SK-N-SH (cell line): ENCODE data around the gene PRKCA. TPM values are rescaled to one million over a fixed set of nuclear protein-coding genes. Genes with fewer than 3 reads are reported as not detected.
A peak's percentile ranks its signal among the peaks of the same experiment; 100 is the strongest.

Experiments
- CTCF ChIA-PET: fragments of 300-600, 350-600 bp; formaldehyde crosslinking; extraction: SDS; loops from one replicate; lab custom pipeline; 2021; lab: Yijun Ruan, JAX
- POLR2A ChIA-PET: fragments of 350-600 bp; sonication (Branson Sonifier 250); formaldehyde crosslinking; extraction: SDS; loops from one replicate; lab custom pipeline; 2020; ENCODE audit warnings: antibody characterized with exemption, inconsistent platforms; lab: Yijun Ruan, JAX
- DNase-seq: peaks from one replicate; pipeline ENCODE4 v3.0.0; 2012
- H2AFZ ChIP-seq: fragments of 200-600 bp; sonication (generic); 2 replicates; pipeline ENCODE4 v1.8.1; 2016; ENCODE audit warnings: antibody characterized with exemption, mild to moderate bottlenecking, low read depth
- H3F3A ChIP-seq: fragments of 200-600 bp; sonication (generic); replicated peaks from 2 replicates; pipeline ENCODE3; 2016; ENCODE audit warnings: antibody characterized with exemption, mild to moderate bottlenecking; ENCODE audit not compliant: insufficient read depth
- H3K27ac ChIP-seq, 2 experiments: fragments of 200-500 bp in 1 of 2; fragments of 200-600 bp in 1 of 2; sonication (Bioruptor generic) in 1 of 2; sonication (generic), shearing (Covaris generic) in 1 of 2; 2 replicates each; pipeline versions ENCODE4 v1.5.1 to v1.6.1; 2014 to 2016; ENCODE audit warnings: low read depth in 2 of 2, inconsistent platforms in 1 of 2, low read length in 1 of 2, mild to moderate bottlenecking in 1 of 2, mixed read lengths in 1 of 2
- H3K27me3 ChIP-seq: fragments of 200-600 bp; sonication (generic), shearing (Covaris generic); 2 replicates; pipeline ENCODE4 v1.6.1; 2016; ENCODE audit warnings: mixed run types; ENCODE audit not compliant: insufficient read depth
- H3K36me3 ChIP-seq, 2 experiments: fragments of 200-500 bp in 1 of 2; fragments of 200-600 bp in 1 of 2; sonication (Bioruptor generic) in 1 of 2; sonication (generic) in 1 of 2; replicated peaks in 1 of 2; 2 replicates each; pipeline versions ENCODE3 to v1.5.1; 2014 to 2016; ENCODE audit warnings: low read length in 1 of 2, mild to moderate bottlenecking in 1 of 2; ENCODE audit not compliant: insufficient read depth in 2 of 2, control insufficient read depth in 1 of 2
- H3K4me1 ChIP-seq, 2 experiments: fragments of 200-500 bp in 1 of 2; fragments of 200-600 bp in 1 of 2; sonication (Bioruptor generic) in 1 of 2; sonication (generic), shearing (Covaris generic) in 1 of 2; 2 replicates each; pipeline versions ENCODE4 v1.5.1 to v1.6.1; 2014 to 2016; ENCODE audit warnings: low read depth in 1 of 2, low read length in 1 of 2, mixed run types in 1 of 2; ENCODE audit not compliant: insufficient read depth in 2 of 2, control insufficient read depth in 1 of 2
- H3K4me2 ChIP-seq: fragments of 200-600 bp; sonication (generic), shearing (Covaris generic); 2 replicates; pipeline ENCODE4 v1.6.1; 2017; ENCODE audit warnings: mixed run types
- H3K4me3 ChIP-seq, 2 experiments: fragments of 200-500 bp in 1 of 2; fragments of 200-600 bp in 1 of 2; sonication (Bioruptor generic) in 1 of 2; sonication (generic), shearing (Covaris generic) in 1 of 2; 2 replicates each; pipeline versions ENCODE4 v1.5.1 to v1.8.1; 2014 to 2016; ENCODE audit warnings: low read depth in 2 of 2, inconsistent platforms in 1 of 2, low read length in 1 of 2, mild to moderate bottlenecking in 1 of 2, mixed read lengths in 1 of 2, moderate library complexity in 1 of 2
- H3K79me2 ChIP-seq: fragments of 200-600 bp; sonication (generic); 2 replicates; pipeline ENCODE4 v1.8.1; 2017; ENCODE audit warnings: mild to moderate bottlenecking; ENCODE audit not compliant: insufficient read depth
- H3K9ac ChIP-seq: fragments of 200-600 bp; sonication (generic); 2 replicates; pipeline ENCODE4 v1.6.1; 2017; ENCODE audit warnings: mixed run types
- H3K9me2 ChIP-seq: fragments of 200-600 bp; sonication (generic); 2 replicates; pipeline ENCODE4 v1.6.1; 2017; ENCODE audit warnings: mixed run types
- H3K9me3 ChIP-seq: fragments of 200-600 bp; sonication (generic); 2 replicates; pipeline ENCODE4 v1.6.1; 2017; ENCODE audit warnings: mixed run types, mild to moderate bottlenecking, moderate library complexity
- H4K20me1 ChIP-seq: fragments of 200-600 bp; sonication (generic); 2 replicates; pipeline ENCODE4 v1.6.1; 2017; ENCODE audit warnings: mild to moderate bottlenecking, mixed run types; ENCODE audit not compliant: insufficient read depth
- CHD2 ChIP-seq: fragments of 150-350 bp; IDR thresholded peaks from 2 replicates; pipeline ENCODE4 v1.6.1; 2018; ENCODE audit warnings: low read length; ENCODE audit not compliant: partially characterized antibody
- ELF1 ChIP-seq: IDR thresholded peaks from 2 replicates; pipeline ENCODE4 v1.4.0; 2012
- EP300 ChIP-seq, 2 experiments: IDR thresholded peaks; 2 replicates each; pipeline versions ENCODE4 v1.4.0 to v1.6.1; 2012; ENCODE audit warnings: borderline replicate concordance in 1 of 2, low read depth in 1 of 2, low read length in 1 of 2
- EZH2phosphoT487 ChIP-seq: fragments of 200-600 bp; sonication (generic); IDR thresholded peaks from 2 replicates; pipeline ENCODE4 v1.6.1; 2017; ENCODE audit warnings: low read depth, mixed run types, mild to moderate bottlenecking, antibody characterized with exemption, moderate library complexity, borderline replicate concordance
- FOXJ3 ChIP-seq: sonication (generic); formaldehyde crosslinking; IDR thresholded peaks from 2 replicates; pipeline ENCODE4 v1.5.1; 2020; ENCODE audit warnings: mild to moderate bottlenecking, missing genetic modification reagents
- FOXM1 ChIP-seq: IDR thresholded peaks from 2 replicates; pipeline ENCODE4 v1.4.0; 2012; ENCODE audit warnings: low read depth, mild to moderate bottlenecking
- GABPA ChIP-seq: IDR thresholded peaks from 2 replicates; pipeline ENCODE4 v1.4.0; 2012; ENCODE audit warnings: low read depth, mild to moderate bottlenecking
- GATA2 ChIP-seq: sonication (generic); formaldehyde crosslinking; IDR thresholded peaks from 2 replicates; pipeline ENCODE4 v1.5.0; 2020; ENCODE audit warnings: mild to moderate bottlenecking, missing genetic modification reagents
- MEF2A ChIP-seq: IDR thresholded peaks from 2 replicates; pipeline ENCODE4 v1.4.0; 2012; ENCODE audit warnings: low read depth, borderline replicate concordance
- NFIC ChIP-seq: IDR thresholded peaks from 2 replicates; pipeline ENCODE4 v1.4.0; 2012; ENCODE audit warnings: borderline replicate concordance
- NRF1 ChIP-seq: IDR thresholded peaks from 2 replicates; pipeline ENCODE4 v1.6.1; 2012; ENCODE audit warnings: low read depth, mild to moderate bottlenecking, low read length
- POLR2AphosphoS5 ChIP-seq: IDR thresholded peaks from 2 replicates; pipeline ENCODE4 v1.6.1; 2012; ENCODE audit warnings: low read depth, low read length
- RAD21 ChIP-seq: IDR thresholded peaks from 2 replicates; pipeline ENCODE4 v1.6.1; 2012; ENCODE audit warnings: mild to moderate bottlenecking, low read length
- RCOR1 ChIP-seq: fragments of 150-350 bp; IDR thresholded peaks from 2 replicates; pipeline ENCODE4 v1.6.1; 2017; ENCODE audit warnings: antibody characterized with exemption, low read length
- RFX5 ChIP-seq: IDR thresholded peaks from 2 replicates; pipeline ENCODE4 v1.6.1; 2012; ENCODE audit warnings: mild to moderate bottlenecking, improper control_type of control experiment, low read length
- SMC3 ChIP-seq: IDR thresholded peaks from 2 replicates; pipeline ENCODE4 v1.6.1; 2012; ENCODE audit warnings: low read depth, low read length, improper control_type of control experiment
- TAF1 ChIP-seq: IDR thresholded peaks from 2 replicates; pipeline ENCODE4 v1.6.1; 2012; ENCODE audit warnings: low read depth, mild to moderate bottlenecking, low read length, moderate library complexity, borderline replicate concordance
- TCF12 ChIP-seq: IDR thresholded peaks from 2 replicates; pipeline ENCODE4 v1.4.0; 2012
- TEAD4 ChIP-seq: IDR thresholded peaks from 2 replicates; pipeline ENCODE4 v1.4.0; 2012; ENCODE audit warnings: mild to moderate bottlenecking, borderline replicate concordance; ENCODE audit not compliant: insufficient read depth
- YY1 ChIP-seq: IDR thresholded peaks from 2 replicates; pipeline ENCODE4 v1.4.0; 2012; ENCODE audit warnings: low read depth, mild to moderate bottlenecking
- WGBS: methylation state at CpG from one replicate; pipeline ENCODE4 v1.1.6; 2017; ENCODE audit warnings: low lambda C conversion rate; 5-methylcytosine and 5-hydroxymethylcytosine counted together
- polyA plus RNA-seq, 3 experiments: library from polyadenylated mRNA; depleted of rRNA; stranded (reverse); fragments of >200 nt; gene quantifications; 2 replicates each; pipeline ENCODE4 v1.2.3, GENCODE V29; 2012
- TF ChIP-seq, protein P1 (sequence below): IDR thresholded peaks from 2 replicates; pipeline ENCODE4 v1.6.1; 2012; ENCODE audit warnings: mild to moderate bottlenecking, low read depth, low read length, moderate library complexity
- TF ChIP-seq, protein P2 (sequence below): IDR thresholded peaks from 2 replicates; pipeline ENCODE4 v1.4.0; 2012; ENCODE audit warnings: low read depth
- TF ChIP-seq, protein P3 (sequence below): IDR thresholded peaks from 2 replicates; pipeline ENCODE4 v1.4.0; 2012; ENCODE audit warnings: low read depth, borderline replicate concordance
- TF ChIP-seq, protein P4 (sequence below): fragments of 150-350 bp; IDR thresholded peaks from 2 replicates; pipeline ENCODE4 v1.6.1; 2017; ENCODE audit warnings: antibody characterized with exemption, low read length, low read depth, borderline replicate concordance

PRKCA gene
- polyA plus RNA-seq, 1 of the 3 experiments (the other 2 are of a cell fraction) = 108 TPM

DNA sequence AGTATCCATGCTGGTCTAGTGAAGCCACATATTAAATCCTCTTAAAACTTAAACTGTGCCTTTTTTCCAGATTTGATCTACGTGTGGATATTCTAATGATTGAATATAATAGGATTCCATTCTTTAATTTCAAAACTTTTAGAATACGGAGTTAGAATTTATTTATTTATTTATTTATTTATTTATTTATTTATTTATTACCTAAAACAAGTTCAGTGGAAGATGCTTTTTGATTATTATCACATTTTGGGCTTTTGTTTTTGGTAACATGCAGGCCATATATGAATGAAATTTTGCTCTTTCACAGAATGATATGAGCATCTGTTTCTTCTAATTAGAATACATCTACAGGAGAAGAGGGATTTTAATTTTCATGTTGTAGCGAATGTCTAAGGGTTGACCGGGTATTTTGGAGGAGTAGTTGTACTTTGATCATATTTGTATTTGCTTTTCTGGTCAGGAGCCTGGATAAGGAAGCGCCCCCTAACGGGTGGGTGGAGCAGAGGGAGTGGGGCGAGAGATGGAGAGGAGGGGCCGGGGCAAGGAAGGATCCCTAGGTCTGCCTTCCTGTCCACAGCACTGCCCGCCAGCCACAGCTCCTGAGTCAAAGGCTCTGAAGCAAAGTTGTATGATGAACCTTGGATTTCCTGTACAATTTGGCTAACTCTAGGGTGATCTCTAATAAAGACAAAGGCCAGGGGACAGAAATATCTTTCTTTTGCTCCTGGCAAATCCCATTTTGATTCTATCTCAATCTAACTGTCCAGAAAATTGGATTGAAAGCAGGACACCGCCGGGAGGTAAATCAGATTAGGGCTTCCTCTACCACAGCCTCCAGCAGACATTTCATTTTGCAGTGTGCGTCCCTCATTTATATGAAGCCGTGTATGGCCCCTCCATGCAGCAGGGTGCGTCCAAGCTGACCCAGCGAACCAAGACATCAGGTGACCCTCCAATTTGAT lies 149.1 kb downstream of the PRKCA start (continued):
- TF ChIP-seq, protein P1, sequence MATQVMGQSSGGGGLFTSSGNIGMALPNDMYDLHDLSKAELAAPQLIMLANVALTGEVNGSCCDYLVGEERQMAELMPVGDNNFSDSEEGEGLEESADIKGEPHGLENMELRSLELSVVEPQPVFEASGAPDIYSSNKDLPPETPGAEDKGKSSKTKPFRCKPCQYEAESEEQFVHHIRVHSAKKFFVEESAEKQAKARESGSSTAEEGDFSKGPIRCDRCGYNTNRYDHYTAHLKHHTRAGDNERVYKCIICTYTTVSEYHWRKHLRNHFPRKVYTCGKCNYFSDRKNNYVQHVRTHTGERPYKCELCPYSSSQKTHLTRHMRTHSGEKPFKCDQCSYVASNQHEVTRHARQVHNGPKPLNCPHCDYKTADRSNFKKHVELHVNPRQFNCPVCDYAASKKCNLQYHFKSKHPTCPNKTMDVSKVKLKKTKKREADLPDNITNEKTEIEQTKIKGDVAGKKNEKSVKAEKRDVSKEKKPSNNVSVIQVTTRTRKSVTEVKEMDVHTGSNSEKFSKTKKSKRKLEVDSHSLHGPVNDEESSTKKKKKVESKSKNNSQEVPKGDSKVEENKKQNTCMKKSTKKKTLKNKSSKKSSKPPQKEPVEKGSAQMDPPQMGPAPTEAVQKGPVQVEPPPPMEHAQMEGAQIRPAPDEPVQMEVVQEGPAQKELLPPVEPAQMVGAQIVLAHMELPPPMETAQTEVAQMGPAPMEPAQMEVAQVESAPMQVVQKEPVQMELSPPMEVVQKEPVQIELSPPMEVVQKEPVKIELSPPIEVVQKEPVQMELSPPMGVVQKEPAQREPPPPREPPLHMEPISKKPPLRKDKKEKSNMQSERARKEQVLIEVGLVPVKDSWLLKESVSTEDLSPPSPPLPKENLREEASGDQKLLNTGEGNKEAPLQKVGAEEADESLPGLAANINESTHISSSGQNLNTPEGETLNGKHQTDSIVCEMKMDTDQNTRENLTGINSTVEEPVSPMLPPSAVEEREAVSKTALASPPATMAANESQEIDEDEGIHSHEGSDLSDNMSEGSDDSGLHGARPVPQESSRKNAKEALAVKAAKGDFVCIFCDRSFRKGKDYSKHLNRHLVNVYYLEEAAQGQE = peak; percentile 28; the same call in 1 of the 2 replicates
- TF ChIP-seq RFX5 (0 out of 2 replicates have a peak, but pooled peaks have one; percentile 26), MEF2A (peak; percentile 36; the same call in 1 of the 2 replicates), TEAD4 (peak; percentile 90), GATA2 (CRISPR knock-in tag) (peak; percentile 98), POLR2AphosphoS5 (peak; percentile 75; the same call in 1 of the 2 replicates), NRF1 (no peak), FOXJ3 (CRISPR knock-in tag) (peak; percentile 82), TCF12 (peak; percentile 94), RAD21 (peak; percentile 45; the same call in 1 of the 2 replicates), TAF1 (no peak), NFIC (peak; percentile 35; the same call in 1 of the 2 replicates), GABPA (no peak), ELF1 (no peak), SMC3 (peak; percentile 31; the same call in 1 of the 2 replicates), EP300 (IDR thresholded peaks at IDR 0.05; ENCODE audit: borderline replicate concordance in 1 of 2, low read depth in 1 of 2, low read length in 1 of 2) (peak; percentile 78 to 100; a peak in 3 of 4 replicates)
- TF ChIP-seq, protein P2, sequence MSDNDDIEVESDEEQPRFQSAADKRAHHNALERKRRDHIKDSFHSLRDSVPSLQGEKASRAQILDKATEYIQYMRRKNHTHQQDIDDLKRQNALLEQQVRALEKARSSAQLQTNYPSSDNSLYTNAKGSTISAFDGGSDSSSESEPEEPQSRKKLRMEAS = no peak; the same call in 1 of the 2 replicates

DNA sequence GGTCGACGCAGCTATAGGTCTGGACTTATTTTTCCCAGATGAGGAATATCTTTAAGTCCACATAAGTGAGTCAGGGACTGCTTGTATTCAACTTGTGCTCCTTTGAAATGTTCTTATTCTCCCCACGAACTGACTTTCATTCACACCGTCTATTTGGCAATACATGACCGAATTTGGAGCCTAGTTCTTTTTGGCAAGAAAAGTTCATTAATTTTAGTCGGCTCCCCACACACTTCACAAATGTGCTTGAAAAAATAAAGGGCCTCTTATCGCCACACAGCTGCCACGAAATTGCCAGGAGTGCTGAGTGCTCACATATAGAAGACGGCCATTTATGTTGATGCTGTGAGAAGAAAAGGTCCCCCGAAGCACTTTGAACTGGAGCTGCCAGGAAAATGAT lies 152.6 kb downstream of the PRKCA start:
- H3K36me3 ChIP-seq = peaks cover 13 to 14% of the 10 kb centered on the region in 2 experiments
- H3K9me3 ChIP-seq = no peaks in the 10 kb centered on the region
- ChIA-PET POLR2A (no interaction called here), CTCF (interaction anchor here (0.9 to 1.6 kb wide), 3 partner anchors 14 to 146 kb away, joined by 3 to 5 read pairs (median 3); no protein-coding TSS in a partner anchor)
- H3K4me3 ChIP-seq = no peak overlapping the region
- no peak overlapping the region for H2AFZ ChIP-seq
- H3K9me2 ChIP-seq = no peaks in the 10 kb centered on the region
- H3K4me2 ChIP-seq = no peak overlapping the region
- WGBS = 94% methylated on average over 10 of the region's 10 CpGs
- H3K4me1 ChIP-seq = peaks cover 22% of the 10 kb centered on the region in 2 experiments
- H3K27ac ChIP-seq = no peak overlapping the region
- no peak overlapping the region for H3K9ac ChIP-seq
- H3K79me2 ChIP-seq = peaks cover 92% of the 10 kb centered on the region
- peaks cover 37% of the 10 kb centered on the region for H3F3A ChIP-seq
- DNase-seq = no peak
- H4K20me1 ChIP-seq = peaks cover 9% of the 10 kb centered on the region
- no peaks in the 10 kb centered on the region for H3K27me3 ChIP-seq
- no peak for TF ChIP-seq RCOR1
- TF ChIP-seq, protein P3, sequence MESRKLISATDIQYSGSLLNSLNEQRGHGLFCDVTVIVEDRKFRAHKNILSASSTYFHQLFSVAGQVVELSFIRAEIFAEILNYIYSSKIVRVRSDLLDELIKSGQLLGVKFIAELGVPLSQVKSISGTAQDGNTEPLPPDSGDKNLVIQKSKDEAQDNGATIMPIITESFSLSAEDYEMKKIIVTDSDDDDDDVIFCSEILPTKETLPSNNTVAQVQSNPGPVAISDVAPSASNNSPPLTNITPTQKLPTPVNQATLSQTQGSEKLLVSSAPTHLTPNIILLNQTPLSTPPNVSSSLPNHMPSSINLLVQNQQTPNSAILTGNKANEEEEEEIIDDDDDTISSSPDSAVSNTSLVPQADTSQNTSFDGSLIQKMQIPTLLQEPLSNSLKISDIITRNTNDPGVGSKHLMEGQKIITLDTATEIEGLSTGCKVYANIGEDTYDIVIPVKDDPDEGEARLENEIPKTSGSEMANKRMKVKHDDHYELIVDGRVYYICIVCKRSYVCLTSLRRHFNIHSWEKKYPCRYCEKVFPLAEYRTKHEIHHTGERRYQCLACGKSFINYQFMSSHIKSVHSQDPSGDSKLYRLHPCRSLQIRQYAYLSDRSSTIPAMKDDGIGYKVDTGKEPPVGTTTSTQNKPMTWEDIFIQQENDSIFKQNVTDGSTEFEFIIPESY = no peak
- no peak for TF ChIP-seq YY1
- TF ChIP-seq, protein P4, sequence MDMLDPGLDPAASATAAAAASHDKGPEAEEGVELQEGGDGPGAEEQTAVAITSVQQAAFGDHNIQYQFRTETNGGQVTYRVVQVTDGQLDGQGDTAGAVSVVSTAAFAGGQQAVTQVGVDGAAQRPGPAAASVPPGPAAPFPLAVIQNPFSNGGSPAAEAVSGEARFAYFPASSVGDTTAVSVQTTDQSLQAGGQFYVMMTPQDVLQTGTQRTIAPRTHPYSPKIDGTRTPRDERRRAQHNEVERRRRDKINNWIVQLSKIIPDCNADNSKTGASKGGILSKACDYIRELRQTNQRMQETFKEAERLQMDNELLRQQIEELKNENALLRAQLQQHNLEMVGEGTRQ = no peak
- no peak for TF ChIP-seq TCF12
- no peak for TF ChIP-seq CHD2
- no peak for TF ChIP-seq EZH2phosphoT487
- TF ChIP-seq FOXM1 = no peak
- no peak for TF ChIP-seq SMC3
